ENCODE results near the gene PACRG. TPM values are rescaled to one million over a fixed set of nuclear protein-coding genes. Genes with fewer than 3 reads are reported as not detected.

Gene PACRG
- total RNA-seq, 2 donors from 2014 or later: 2.9 to 63.8 TPM

DNA sequence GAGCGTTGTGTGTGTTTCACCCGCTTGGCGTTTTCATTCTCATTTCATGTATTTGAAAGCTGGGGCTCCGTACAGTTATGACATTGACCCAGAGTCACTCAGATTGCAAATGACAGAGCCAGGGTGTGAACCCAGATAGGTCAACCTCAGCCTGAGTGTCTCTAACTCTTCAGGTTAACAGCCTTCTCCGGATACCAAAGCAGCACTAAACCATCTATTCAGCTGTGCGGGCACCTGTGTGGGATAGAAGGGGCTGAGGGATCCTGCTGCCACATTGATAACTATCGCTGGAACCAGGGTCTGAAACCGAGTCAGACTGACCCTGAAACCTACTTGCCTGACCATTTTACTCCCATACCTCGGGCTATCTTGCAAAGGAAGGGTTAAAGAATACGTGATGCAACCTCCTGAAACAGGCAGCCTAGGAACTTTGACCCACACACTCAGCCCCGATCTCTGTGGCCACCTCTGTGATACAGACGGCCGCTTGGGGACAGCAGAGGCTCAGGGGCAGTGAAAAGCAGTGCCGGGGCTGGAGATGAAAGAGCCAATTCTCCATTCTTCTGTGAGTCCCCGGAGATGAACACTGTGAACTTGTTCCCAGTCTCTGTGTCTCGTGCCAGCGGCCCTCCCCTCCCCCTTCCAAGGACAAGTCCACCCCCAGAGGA is 453.2 kb downstream of the PACRG start:
- intact Hi-C loops (cut with DNase I): loop anchor here (10.0 kb wide), 2 partner anchors 214 to 244 kb away; no protein-coding TSS in a partner anchor
- no peaks in the 10 kb centered on the region for H3K36me3 ChIP-seq
- peak; percentile 12 for DNase-seq (ENCODE audit: low spot score)

GRCh38 chr6:163181666-163182180 is 453.9 kb downstream of the PACRG start:
- no peaks in the 10 kb centered on the region for H3K4me1 ChIP-seq (replicated peaks)
- WGBS: 58% methylated on average over 16 of the region's 16 CpGs
- H3K4me3 ChIP-seq: no peak overlapping the region
- no peaks in the 10 kb centered on the region for H3K27me3 ChIP-seq (replicated peaks; ENCODE audit: insufficient read depth)
- intact Hi-C loops (cut with DNase I): loop anchor here (10.0 kb wide), 2 partner anchors 213 to 243 kb away; no protein-coding TSS in a partner anchor
- H3K27ac ChIP-seq: no peak overlapping the region
- TF ChIP-seq, protein P1, sequence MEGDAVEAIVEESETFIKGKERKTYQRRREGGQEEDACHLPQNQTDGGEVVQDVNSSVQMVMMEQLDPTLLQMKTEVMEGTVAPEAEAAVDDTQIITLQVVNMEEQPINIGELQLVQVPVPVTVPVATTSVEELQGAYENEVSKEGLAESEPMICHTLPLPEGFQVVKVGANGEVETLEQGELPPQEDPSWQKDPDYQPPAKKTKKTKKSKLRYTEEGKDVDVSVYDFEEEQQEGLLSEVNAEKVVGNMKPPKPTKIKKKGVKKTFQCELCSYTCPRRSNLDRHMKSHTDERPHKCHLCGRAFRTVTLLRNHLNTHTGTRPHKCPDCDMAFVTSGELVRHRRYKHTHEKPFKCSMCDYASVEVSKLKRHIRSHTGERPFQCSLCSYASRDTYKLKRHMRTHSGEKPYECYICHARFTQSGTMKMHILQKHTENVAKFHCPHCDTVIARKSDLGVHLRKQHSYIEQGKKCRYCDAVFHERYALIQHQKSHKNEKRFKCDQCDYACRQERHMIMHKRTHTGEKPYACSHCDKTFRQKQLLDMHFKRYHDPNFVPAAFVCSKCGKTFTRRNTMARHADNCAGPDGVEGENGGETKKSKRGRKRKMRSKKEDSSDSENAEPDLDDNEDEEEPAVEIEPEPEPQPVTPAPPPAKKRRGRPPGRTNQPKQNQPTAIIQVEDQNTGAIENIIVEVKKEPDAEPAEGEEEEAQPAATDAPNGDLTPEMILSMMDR (IDR thresholded peaks at IDR 0.05): no peak
- no peak for TF ChIP-seq POLR2AphosphoS5 (IDR thresholded peaks at IDR 0.05)
- no peak for TF ChIP-seq POLR2A (IDR thresholded peaks at IDR 0.05)
- DNase-seq (ENCODE audit: low spot score): no peak
- no peaks in the 10 kb centered on the region for H3K9me3 ChIP-seq
- H3K36me3 ChIP-seq: no peaks in the 10 kb centered on the region

More for the DNA sequence above, 453.2 kb downstream of the PACRG start:
- no peak overlapping the region for H3K27ac ChIP-seq
- H3K4me1 ChIP-seq (replicated peaks): no peaks in the 10 kb centered on the region
- TF ChIP-seq POLR2AphosphoS5 (IDR thresholded peaks at IDR 0.05) (no peak), POLR2A (IDR thresholded peaks at IDR 0.05) (no peak)
- TF ChIP-seq, protein P1 (IDR thresholded peaks at IDR 0.05): peak in 3 of 4 experiments; percentile 16 to 52 (median 51)
- no peaks in the 10 kb centered on the region for H3K9me3 ChIP-seq
- WGBS: 52% methylated on average over 17 of the region's 17 CpGs
- H3K27me3 ChIP-seq (replicated peaks; ENCODE audit: insufficient read depth): no peaks in the 10 kb centered on the region
- H3K4me3 ChIP-seq: no peak overlapping the region

DNA sequence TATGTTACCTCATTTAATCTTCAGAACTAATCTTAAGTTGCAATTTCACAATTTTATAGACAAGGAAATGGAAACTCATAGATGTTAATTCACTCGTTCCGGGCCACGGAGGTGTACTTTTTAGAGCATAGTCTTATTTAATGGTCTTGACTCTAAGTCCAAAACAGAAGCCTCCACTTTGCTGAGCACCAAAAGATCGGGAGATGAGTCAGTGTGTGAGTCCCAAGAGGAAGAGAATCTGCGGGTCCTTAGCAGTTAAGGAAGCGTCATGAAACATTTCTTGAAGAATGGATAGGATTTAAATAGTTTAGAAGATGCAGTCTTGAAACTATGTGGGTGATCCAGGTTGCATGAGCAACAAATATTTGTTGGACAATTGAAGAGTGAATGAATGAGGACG is 454.9 kb downstream of the PACRG start:
- Histone ChIP-seq H3K4me3 (no peak overlapping the region), H3K9me3 (no peaks in the 10 kb centered on the region), H3K36me3 (no peaks in the 10 kb centered on the region), H3K27ac (no peak overlapping the region), H3K27me3 (replicated peaks; ENCODE audit: insufficient read depth) (no peaks in the 10 kb centered on the region), H3K4me1 (replicated peaks) (no peaks in the 10 kb centered on the region)
- TF ChIP-seq POLR2A (IDR thresholded peaks at IDR 0.05) (no peak), POLR2AphosphoS5 (IDR thresholded peaks at IDR 0.05) (no peak)
- TF ChIP-seq, protein P1 (IDR thresholded peaks at IDR 0.05): no peak
- DNase-seq (ENCODE audit: low spot score): no peak
- intact Hi-C loops (cut with DNase I): loop anchor here (10.0 kb wide), 2 partner anchors 212 to 242 kb away; no protein-coding TSS in a partner anchor
- 92% methylated on average over 7 of the region's 7 CpGs for WGBS

DNA sequence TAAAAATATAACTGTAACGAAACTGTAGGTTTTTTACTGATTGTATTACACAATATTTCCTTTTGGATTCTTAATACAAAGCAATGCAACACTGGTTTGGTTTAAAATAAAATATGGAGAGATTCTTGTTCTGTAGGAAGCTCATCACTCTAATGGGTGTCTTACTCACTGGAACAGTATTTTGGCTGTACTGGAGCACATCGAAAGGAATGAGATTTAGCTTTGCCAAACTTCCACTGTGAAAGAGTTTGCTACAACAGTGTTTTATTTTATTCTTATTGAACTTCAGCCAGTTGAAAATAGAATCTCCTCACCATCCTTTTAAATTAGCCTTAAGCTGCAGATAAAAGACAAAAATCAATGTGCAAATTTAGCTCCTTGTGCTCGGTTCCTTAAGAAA is 456.0 kb downstream of the PACRG start:
- intact Hi-C loops (cut with DNase I): loop anchor here (10.0 kb wide), 2 partner anchors 211 to 241 kb away; no protein-coding TSS in a partner anchor

More for the DNA sequence above, 456.0 kb downstream of the PACRG start:
- Histone ChIP-seq H3K4me3 (no peak overlapping the region), H3K4me1 (replicated peaks) (no peaks in the 10 kb centered on the region), H3K36me3 (no peaks in the 10 kb centered on the region), H3K27ac (no peak overlapping the region), H3K9me3 (no peaks in the 10 kb centered on the region), H3K27me3 (replicated peaks; ENCODE audit: insufficient read depth) (no peaks in the 10 kb centered on the region)
- no peak for DNase-seq (ENCODE audit: low spot score)
- WGBS: 44% methylated on average over 3 of the region's 3 CpGs
- TF ChIP-seq POLR2AphosphoS5 (IDR thresholded peaks at IDR 0.05) (no peak), POLR2A (IDR thresholded peaks at IDR 0.05) (no peak)
- TF ChIP-seq, protein P1 (IDR thresholded peaks at IDR 0.05): no peak

All from prostate gland (tissue), 2 donors.